MM.1S (cell line): ENCODE results near the gene MLANA.

Experiments
- DNase-seq: peaks from one replicate; pipeline ENCODE4 v3.0.0-alpha.2; 2015
- H2AFZ ChIP-seq: fragments of 300-600 bp; sonication (generic); 2 replicates; pipeline ENCODE4 v1.6.0; 2016; ENCODE audit warnings: antibody characterized with exemption, low read length
- H3F3A ChIP-seq: fragments of 300-600 bp; sonication (generic); 2 replicates; pipeline ENCODE4 v1.6.1; 2016; ENCODE audit warnings: mild to moderate bottlenecking, antibody characterized with exemption, low read length, moderate library complexity, mixed read lengths; ENCODE audit not compliant: insufficient read depth
- H3K27ac ChIP-seq: fragments of 300-600 bp; sonication (generic); 2 replicates; pipeline ENCODE4 v1.5.1; 2016; ENCODE audit warnings: mild to moderate bottlenecking, low read length
- H3K27me3 ChIP-seq: fragments of 300-600 bp; sonication (generic); replicated peaks from 2 replicates; pipeline ENCODE4 v1.6.0; 2016; ENCODE audit warnings: low read length; ENCODE audit not compliant: insufficient read depth
- H3K36me3 ChIP-seq: fragments of 300-600 bp; sonication (generic); replicated peaks from 2 replicates; pipeline ENCODE4 v1.6.1; 2016; ENCODE audit warnings: mild to moderate bottlenecking, low read length, mixed read lengths; ENCODE audit not compliant: insufficient read depth
- H3K4me1 ChIP-seq: fragments of 300-600 bp; sonication (generic); 2 replicates; pipeline ENCODE4 v1.6.1; 2016; ENCODE audit warnings: low read length, mixed read lengths
- H3K4me2 ChIP-seq: fragments of 300-600 bp; sonication (generic); 2 replicates; pipeline ENCODE4 v1.6.0; 2016; ENCODE audit warnings: low read depth, low read length
- H3K4me3 ChIP-seq: fragments of 300-600 bp; sonication (generic); 2 replicates; pipeline ENCODE4 v1.5.1; 2016; ENCODE audit warnings: low read length, mixed read lengths
- H3K79me2 ChIP-seq: fragments of 300-600 bp; sonication (generic); 2 replicates; pipeline ENCODE4 v1.6.1; 2016; ENCODE audit warnings: mixed run types, low read length, mixed read lengths
- H3K9ac ChIP-seq: fragments of 300-600 bp; sonication (generic); 2 replicates; pipeline ENCODE4 v1.6.1; 2016; ENCODE audit warnings: low read length, mixed read lengths
- H3K9me2 ChIP-seq: fragments of 300-600 bp; sonication (generic); replicated peaks from 2 replicates; pipeline ENCODE4 v1.6.1; 2016; ENCODE audit warnings: mild to moderate bottlenecking, low read length, mixed read lengths; ENCODE audit not compliant: insufficient read depth
- H3K9me3 ChIP-seq: fragments of 300-600 bp; sonication (generic); replicated peaks from 2 replicates; pipeline ENCODE4 v1.6.1; 2016; ENCODE audit warnings: mild to moderate bottlenecking, low read length, mixed read lengths; ENCODE audit not compliant: insufficient read depth
- H4K20me1 ChIP-seq: fragments of 300-600 bp; sonication (generic); 2 replicates; pipeline ENCODE4 v1.6.1; 2016; ENCODE audit warnings: mild to moderate bottlenecking, low read length, moderate library complexity, mixed read lengths; ENCODE audit not compliant: insufficient read depth
- EZH2 ChIP-seq: fragments of 300-600 bp; sonication (generic); optimal IDR thresholded peaks from 2 replicates; pipeline ENCODE3; 2017; ENCODE audit warnings: low read depth, mild to moderate bottlenecking, antibody characterized with exemption, low read length, mixed read lengths
- EZH2phosphoT487 ChIP-seq: fragments of 300-600 bp; sonication (generic); IDR thresholded peaks from 2 replicates; pipeline ENCODE4 v1.6.1; 2018; ENCODE audit warnings: antibody characterized with exemption, low read length
- TF ChIP-seq, protein P1 (sequence below): fragments of 300-600 bp; sonication (generic); IDR thresholded peaks from 2 replicates; pipeline ENCODE4 v1.5.1; 2016; ENCODE audit warnings: antibody characterized with exemption, low read length, mixed read lengths

MLANA gene, protein sequence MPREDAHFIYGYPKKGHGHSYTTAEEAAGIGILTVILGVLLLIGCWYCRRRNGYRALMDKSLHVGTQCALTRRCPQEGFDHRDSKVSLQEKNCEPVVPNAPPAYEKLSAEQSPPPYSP

DNA sequence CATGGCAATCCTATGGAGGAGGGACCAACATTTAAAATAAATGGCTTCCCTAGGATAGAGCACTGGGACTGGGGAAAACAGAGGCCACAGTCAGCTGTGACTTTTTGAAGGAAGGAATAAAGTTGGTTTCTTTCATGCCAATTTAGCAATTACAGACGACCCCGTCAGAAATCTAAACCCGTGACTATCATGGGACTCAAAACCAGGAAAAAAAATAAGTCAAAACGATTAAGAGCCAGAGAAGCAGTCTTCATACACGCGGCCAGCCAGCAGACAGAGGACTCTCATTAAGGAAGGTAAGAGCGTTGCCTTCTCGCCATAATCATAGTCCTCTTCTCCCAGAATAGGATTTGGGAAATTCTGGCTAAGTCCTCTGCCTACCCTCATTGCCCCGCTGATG lies at the start of gene MLANA:
Gene MLANA, plus strand, starts transcription at position 249 of the 400 bp plus-strand sequence. CDS start 1,586 bp downstream, outside the sequence.
- DNase-seq = no peak
- Histone ChIP-seq H3K36me3 (no peaks in the 10 kb centered on the region), H3K79me2 (no peaks in the 10 kb centered on the region), H3K9me2 (no peaks in the 10 kb centered on the region), H3K4me3 (no peak within 1 kb of the TSS), H3F3A (no peaks in the 10 kb centered on the region), H3K9ac (no peak within 1 kb of the TSS), H3K27ac (no peak within 1 kb of the TSS), H3K27me3 (no peaks in the 10 kb centered on the region), H3K4me2 (no peak within 1 kb of the TSS), H3K9me3 (no peaks in the 10 kb centered on the region), H2AFZ (no peak within 1 kb of the TSS), H3K4me1 (no peaks in the 10 kb centered on the region), H4K20me1 (no peaks in the 10 kb centered on the region)
- TF ChIP-seq, protein P1, sequence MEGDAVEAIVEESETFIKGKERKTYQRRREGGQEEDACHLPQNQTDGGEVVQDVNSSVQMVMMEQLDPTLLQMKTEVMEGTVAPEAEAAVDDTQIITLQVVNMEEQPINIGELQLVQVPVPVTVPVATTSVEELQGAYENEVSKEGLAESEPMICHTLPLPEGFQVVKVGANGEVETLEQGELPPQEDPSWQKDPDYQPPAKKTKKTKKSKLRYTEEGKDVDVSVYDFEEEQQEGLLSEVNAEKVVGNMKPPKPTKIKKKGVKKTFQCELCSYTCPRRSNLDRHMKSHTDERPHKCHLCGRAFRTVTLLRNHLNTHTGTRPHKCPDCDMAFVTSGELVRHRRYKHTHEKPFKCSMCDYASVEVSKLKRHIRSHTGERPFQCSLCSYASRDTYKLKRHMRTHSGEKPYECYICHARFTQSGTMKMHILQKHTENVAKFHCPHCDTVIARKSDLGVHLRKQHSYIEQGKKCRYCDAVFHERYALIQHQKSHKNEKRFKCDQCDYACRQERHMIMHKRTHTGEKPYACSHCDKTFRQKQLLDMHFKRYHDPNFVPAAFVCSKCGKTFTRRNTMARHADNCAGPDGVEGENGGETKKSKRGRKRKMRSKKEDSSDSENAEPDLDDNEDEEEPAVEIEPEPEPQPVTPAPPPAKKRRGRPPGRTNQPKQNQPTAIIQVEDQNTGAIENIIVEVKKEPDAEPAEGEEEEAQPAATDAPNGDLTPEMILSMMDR = no peak
- TF ChIP-seq EZH2phosphoT487 (no peak), EZH2 (no peak)

DNA sequence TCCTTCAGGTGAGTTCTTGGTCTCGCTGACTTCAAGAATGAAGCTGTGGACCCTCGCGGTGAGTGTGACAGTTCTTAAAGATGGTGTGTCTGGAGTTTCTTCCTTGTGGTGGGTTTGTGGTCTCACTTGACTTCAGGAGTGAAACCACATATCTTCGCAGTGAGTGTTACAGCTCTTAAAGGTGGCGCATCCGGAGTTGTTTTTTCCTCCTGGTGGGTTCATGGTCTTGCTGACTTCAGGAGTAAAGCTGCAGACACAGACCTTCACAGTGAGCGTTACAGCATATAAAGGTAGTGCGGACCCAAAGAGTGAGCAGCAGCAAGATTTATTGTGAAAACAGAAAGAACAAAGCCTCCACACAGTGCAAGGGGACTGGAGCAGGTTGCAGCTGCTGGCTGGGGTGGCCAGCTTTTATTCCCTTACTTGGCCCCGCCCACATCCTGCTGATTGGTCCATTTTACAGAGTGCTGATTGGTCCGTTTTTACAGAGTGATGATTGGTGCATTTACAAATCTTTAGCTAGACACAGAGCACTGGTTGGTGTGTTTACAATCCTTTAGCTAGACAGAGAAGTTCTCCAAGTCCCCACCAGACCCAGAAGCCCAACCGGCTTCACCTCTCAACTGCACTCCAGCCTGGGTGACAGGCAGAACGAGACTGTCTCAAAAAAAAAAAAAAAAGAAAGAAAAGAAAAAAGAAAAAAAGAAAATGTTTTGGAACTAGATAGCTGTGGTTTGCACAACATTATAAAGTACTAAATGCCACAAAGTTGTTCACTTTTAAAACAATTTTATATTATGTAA lies 48.7 kb upstream of the MLANA start:
- H3K4me3 ChIP-seq = no peak overlapping the region

DNA sequence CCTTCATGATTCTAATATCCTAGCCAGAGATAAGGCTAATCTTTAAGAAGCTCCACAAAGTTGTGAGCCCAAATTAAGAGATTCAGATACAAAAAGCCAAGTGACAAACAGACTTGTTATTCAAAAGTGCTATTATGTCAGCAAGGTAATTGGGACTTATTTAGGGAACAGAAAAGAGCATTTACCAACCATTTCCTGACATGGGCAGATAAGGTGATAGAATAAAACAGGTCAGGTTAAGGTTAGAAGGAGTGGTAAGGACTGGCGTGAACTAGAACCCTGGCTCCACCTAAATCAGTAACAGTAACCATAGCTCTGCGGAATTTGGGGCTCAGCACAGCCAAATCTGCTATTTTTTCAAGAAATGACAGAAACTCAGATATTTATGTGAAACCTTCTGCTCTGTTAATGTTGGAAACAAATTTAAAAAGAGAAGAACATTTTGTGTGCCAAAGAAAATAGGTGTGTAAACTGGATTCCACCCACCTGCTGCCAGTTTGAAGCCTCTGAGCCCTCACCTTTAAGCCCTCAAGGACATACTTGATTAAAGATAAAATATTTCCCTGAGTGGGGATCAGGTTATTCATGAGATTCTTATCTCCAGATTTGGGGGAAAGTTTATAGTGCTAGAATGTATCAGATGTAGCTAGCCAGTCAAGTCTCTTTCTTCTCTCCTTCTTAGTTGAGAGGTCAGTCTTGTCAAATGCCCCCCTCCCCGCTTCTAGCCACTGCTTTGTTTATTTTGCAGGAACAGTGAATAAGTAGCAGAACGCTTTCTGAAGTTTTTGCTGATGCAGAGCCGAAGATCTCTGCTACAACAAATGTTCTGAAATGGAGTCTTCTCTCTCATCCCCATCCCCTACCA lies 47.5 kb upstream of the MLANA start:
- Histone ChIP-seq H3K79me2 (no peaks in the 10 kb centered on the region), H3K4me3 (no peak overlapping the region), H3K4me2 (no peak overlapping the region), H3K9me2 (no peaks in the 10 kb centered on the region), H4K20me1 (no peaks in the 10 kb centered on the region), H3K27me3 (no peaks in the 10 kb centered on the region), H3K9me3 (no peaks in the 10 kb centered on the region), H3F3A (no peaks in the 10 kb centered on the region), H3K27ac (no peak overlapping the region), H3K36me3 (no peaks in the 10 kb centered on the region), H2AFZ (no peak overlapping the region), H3K9ac (no peak overlapping the region), H3K4me1 (peaks cover 15% of the 10 kb centered on the region)
- DNase-seq = no peak
- TF ChIP-seq, protein P1 = no peak
- TF ChIP-seq EZH2phosphoT487 (no peak), EZH2 (no peak)

More for the DNA sequence above, 48.7 kb upstream of the MLANA start:
- no peak for DNase-seq
- no peaks in the 10 kb centered on the region for H3K27me3 ChIP-seq
- no peak overlapping the region for H2AFZ ChIP-seq
- H3K9ac ChIP-seq = no peak overlapping the region
- H3K4me1 ChIP-seq = peaks cover 15% of the 10 kb centered on the region
- H3K9me2 ChIP-seq = no peaks in the 10 kb centered on the region
- no peaks in the 10 kb centered on the region for H3K79me2 ChIP-seq
- H3K36me3 ChIP-seq = no peaks in the 10 kb centered on the region
- no peaks in the 10 kb centered on the region for H3K9me3 ChIP-seq
- TF ChIP-seq EZH2 = no peak
- TF ChIP-seq, protein P1 = no peak
- no peak for TF ChIP-seq EZH2phosphoT487
- H3K4me2 ChIP-seq = no peak overlapping the region
- H3F3A ChIP-seq = no peaks in the 10 kb centered on the region
- no peak overlapping the region for H3K27ac ChIP-seq
- no peaks in the 10 kb centered on the region for H4K20me1 ChIP-seq
